Measurements from ENCODE around the gene PDZD8. TPM values are rescaled to one million over a fixed set of nuclear protein-coding genes. Genes with fewer than 3 reads are reported as not detected.

Gene PDZD8
- total RNA-seq, 1 donor from 2014 or later: 31.3 TPM

DNA sequence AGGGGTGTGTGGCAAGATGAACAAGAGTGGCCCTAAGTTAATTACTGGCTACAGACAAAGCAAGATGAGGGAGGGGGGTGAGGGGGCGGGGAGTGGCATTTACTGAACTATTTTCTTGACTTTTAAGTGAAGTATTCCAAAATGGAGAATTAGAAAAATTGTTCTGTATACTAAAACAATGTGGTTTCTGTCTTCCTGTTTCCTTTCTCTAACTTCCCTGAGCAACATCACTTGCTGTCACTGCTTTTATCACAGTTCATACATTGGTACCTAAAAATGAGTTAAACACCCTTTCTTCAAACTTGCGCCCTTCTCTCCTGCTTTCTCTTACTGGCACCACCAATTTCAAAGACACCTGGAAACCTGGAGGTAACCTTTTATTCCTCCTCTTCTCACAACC is 21.6 kb downstream of the PDZD8 start:
- H3K4me2 ChIP-seq (ENCODE audit: low read length): no peak overlapping the region
- FAIRE-seq: no peak
- H3K27ac ChIP-seq (ENCODE audit: low read depth, low read length): no peak overlapping the region

DNA sequence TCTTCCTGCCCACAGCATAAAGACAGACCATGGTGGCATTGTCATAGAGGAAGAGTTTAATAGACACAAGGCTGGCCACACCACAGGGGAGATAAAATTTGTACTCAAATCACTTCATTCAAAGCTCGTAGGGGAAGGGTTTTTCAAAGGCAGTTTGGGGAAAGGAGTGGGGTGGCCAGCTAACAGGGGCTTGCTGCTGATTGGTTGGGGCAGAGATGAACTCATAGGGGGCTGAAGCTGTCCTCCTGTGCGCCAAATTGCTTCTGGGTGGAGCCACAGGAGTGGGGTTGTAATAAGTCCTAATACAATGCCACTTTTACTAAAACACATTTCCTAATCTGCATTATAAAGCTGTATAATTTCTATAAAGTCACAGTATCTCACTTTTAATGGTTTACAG is 22.5 kb downstream of the PDZD8 start:
- H3K4me1 Mint-ChIP-seq (ENCODE audit: low read depth, unreplicated experiment): peaks cover 8% of the 10 kb centered on the region
- H3K4me3 Mint-ChIP-seq (ENCODE audit: unreplicated experiment): no peak overlapping the region
- Histone ChIP-seq H4K20me1 (ENCODE audit: insufficient read depth, low read length) (peaks cover 69% of the 10 kb centered on the region), H3K27me3 (ENCODE audit: insufficient read depth, low read length) (no peaks in the 10 kb centered on the region), H3K4me2 (ENCODE audit: low read length) (no peak overlapping the region), H3K9me3 (ENCODE audit: insufficient read depth, low read depth, low read length) (no peaks in the 10 kb centered on the region), H3K9ac (ENCODE audit: low read length) (no peak overlapping the region), H3K79me2 (ENCODE audit: insufficient read depth, low read length) (peaks cover 95% of the 10 kb centered on the region), H3K4me1 (ENCODE audit: insufficient read depth, low read length) (no peaks in the 10 kb centered on the region), H3K27ac (ENCODE audit: low read depth, low read length) (no peak overlapping the region), H2AFZ (ENCODE audit: low read depth, low read length) (no peak overlapping the region), H3K4me3 (ENCODE audit: insufficient read depth, low read depth, low read length) (no peak overlapping the region), H3K36me3 (ENCODE audit: insufficient read depth, low read length) (no peaks in the 10 kb centered on the region)
- H3K27me3 Mint-ChIP-seq (ENCODE audit: low read depth, unreplicated experiment): no peaks in the 10 kb centered on the region
- H3K36me3 Mint-ChIP-seq (ENCODE audit: low read depth, unreplicated experiment): no peaks in the 10 kb centered on the region
- H3K27ac Mint-ChIP-seq (ENCODE audit: unreplicated experiment): no peak overlapping the region
- TF ChIP-seq, protein P1, sequence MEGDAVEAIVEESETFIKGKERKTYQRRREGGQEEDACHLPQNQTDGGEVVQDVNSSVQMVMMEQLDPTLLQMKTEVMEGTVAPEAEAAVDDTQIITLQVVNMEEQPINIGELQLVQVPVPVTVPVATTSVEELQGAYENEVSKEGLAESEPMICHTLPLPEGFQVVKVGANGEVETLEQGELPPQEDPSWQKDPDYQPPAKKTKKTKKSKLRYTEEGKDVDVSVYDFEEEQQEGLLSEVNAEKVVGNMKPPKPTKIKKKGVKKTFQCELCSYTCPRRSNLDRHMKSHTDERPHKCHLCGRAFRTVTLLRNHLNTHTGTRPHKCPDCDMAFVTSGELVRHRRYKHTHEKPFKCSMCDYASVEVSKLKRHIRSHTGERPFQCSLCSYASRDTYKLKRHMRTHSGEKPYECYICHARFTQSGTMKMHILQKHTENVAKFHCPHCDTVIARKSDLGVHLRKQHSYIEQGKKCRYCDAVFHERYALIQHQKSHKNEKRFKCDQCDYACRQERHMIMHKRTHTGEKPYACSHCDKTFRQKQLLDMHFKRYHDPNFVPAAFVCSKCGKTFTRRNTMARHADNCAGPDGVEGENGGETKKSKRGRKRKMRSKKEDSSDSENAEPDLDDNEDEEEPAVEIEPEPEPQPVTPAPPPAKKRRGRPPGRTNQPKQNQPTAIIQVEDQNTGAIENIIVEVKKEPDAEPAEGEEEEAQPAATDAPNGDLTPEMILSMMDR (IDR thresholded peaks at IDR 0.05; ENCODE audit: insufficient read depth, low read depth, low read length): no peak
- no peak for TF ChIP-seq EZH2 (IDR thresholded peaks at IDR 0.05; ENCODE audit: insufficient read depth, low read length)
- DNase-seq (ENCODE audit: low read depth): no peak
- FAIRE-seq: no peak
- no peaks in the 10 kb centered on the region for H3K9me3 Mint-ChIP-seq (ENCODE audit: unreplicated experiment)

More for the DNA sequence above, 21.6 kb downstream of the PDZD8 start:
- Histone ChIP-seq H3K9ac (ENCODE audit: low read length) (no peak overlapping the region), H3K79me2 (ENCODE audit: insufficient read depth, low read length) (peaks cover 95% of the 10 kb centered on the region), H3K4me1 (ENCODE audit: insufficient read depth, low read length) (no peaks in the 10 kb centered on the region), H3K36me3 (ENCODE audit: insufficient read depth, low read length) (no peaks in the 10 kb centered on the region), H3K9me3 (ENCODE audit: insufficient read depth, low read depth, low read length) (no peaks in the 10 kb centered on the region), H3K27me3 (ENCODE audit: insufficient read depth, low read length) (no peaks in the 10 kb centered on the region), H4K20me1 (ENCODE audit: insufficient read depth, low read length) (peaks cover 66% of the 10 kb centered on the region), H3K4me3 (ENCODE audit: insufficient read depth, low read depth, low read length) (no peak overlapping the region), H2AFZ (ENCODE audit: low read depth, low read length) (no peak overlapping the region)
- Mint-ChIP-seq H3K27me3 (ENCODE audit: low read depth, unreplicated experiment) (no peaks in the 10 kb centered on the region), H3K27ac (ENCODE audit: unreplicated experiment) (no peak overlapping the region), H3K9me3 (ENCODE audit: unreplicated experiment) (no peaks in the 10 kb centered on the region), H3K36me3 (ENCODE audit: low read depth, unreplicated experiment) (peaks cover 1% of the 10 kb centered on the region), H3K4me3 (ENCODE audit: unreplicated experiment) (no peak overlapping the region), H3K4me1 (ENCODE audit: low read depth, unreplicated experiment) (peaks cover 8% of the 10 kb centered on the region)
- no peak for DNase-seq (ENCODE audit: low read depth)
- no peak for TF ChIP-seq EZH2 (IDR thresholded peaks at IDR 0.05; ENCODE audit: insufficient read depth, low read length)
- TF ChIP-seq, protein P1 (IDR thresholded peaks at IDR 0.05; ENCODE audit: insufficient read depth, low read depth, low read length): no peak

DNA sequence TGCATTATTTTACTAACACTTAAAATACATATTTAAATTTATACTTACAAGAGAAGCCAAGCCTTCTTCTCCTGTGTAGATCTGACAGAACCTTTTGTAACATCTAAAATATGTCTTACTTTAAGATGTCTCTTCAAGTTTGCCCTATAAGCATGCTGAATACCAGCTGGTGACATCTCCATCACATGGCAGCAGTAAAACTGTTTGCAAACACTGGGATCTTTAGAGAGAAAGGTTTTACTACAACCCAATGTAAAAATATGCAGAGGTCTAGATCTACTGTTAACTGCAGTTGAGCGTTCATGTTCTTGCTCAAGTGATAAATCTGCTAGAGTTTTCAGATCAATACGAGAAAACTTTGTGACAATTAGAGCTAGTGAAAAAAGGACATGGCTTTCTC is 23.2 kb downstream of the PDZD8 start:
- H3K27me3 Mint-ChIP-seq (ENCODE audit: low read depth, unreplicated experiment): no peaks in the 10 kb centered on the region
- Histone ChIP-seq H2AFZ (ENCODE audit: low read depth, low read length) (no peak overlapping the region), H3K9me3 (ENCODE audit: insufficient read depth, low read depth, low read length) (no peaks in the 10 kb centered on the region), H3K4me1 (ENCODE audit: insufficient read depth, low read length) (no peaks in the 10 kb centered on the region), H3K79me2 (ENCODE audit: insufficient read depth, low read length) (peaks cover 98% of the 10 kb centered on the region), H3K36me3 (ENCODE audit: insufficient read depth, low read length) (no peaks in the 10 kb centered on the region), H3K27ac (ENCODE audit: low read depth, low read length) (no peak overlapping the region), H3K9ac (ENCODE audit: low read length) (no peak overlapping the region), H3K4me2 (ENCODE audit: low read length) (no peak overlapping the region), H4K20me1 (ENCODE audit: insufficient read depth, low read length) (peaks cover 72% of the 10 kb centered on the region), H3K27me3 (ENCODE audit: insufficient read depth, low read length) (no peaks in the 10 kb centered on the region), H3K4me3 (ENCODE audit: insufficient read depth, low read depth, low read length) (no peak overlapping the region)
- FAIRE-seq (no peak), DNase-seq (ENCODE audit: low read depth) (no peak)
- H3K27ac Mint-ChIP-seq (ENCODE audit: unreplicated experiment): no peak overlapping the region
- no peaks in the 10 kb centered on the region for H3K36me3 Mint-ChIP-seq (ENCODE audit: low read depth, unreplicated experiment)
- no peak overlapping the region for H3K4me3 Mint-ChIP-seq (ENCODE audit: unreplicated experiment)
- TF ChIP-seq, protein P1 (IDR thresholded peaks at IDR 0.05; ENCODE audit: insufficient read depth, low read depth, low read length): no peak
- TF ChIP-seq EZH2 (IDR thresholded peaks at IDR 0.05; ENCODE audit: insufficient read depth, low read length): no peak
- H3K4me1 Mint-ChIP-seq (ENCODE audit: low read depth, unreplicated experiment): peaks cover 10% of the 10 kb centered on the region
- H3K9me3 Mint-ChIP-seq (ENCODE audit: unreplicated experiment): no peaks in the 10 kb centered on the region
